ENCODE results near the gene SPHK2. TPM values are rescaled to one million over a fixed set of nuclear protein-coding genes. Genes with fewer than 3 reads are reported as not detected.

The SPHK2 gene
- total RNA-seq, 1 donor from 2014 or later = 7.2 TPM

- TF ChIP-seq CTCF (IDR thresholded peaks at IDR 0.05) (no peak), EZH2 (IDR thresholded peaks at IDR 0.05) (no peak), EZH2phosphoT487 (IDR thresholded peaks at IDR 0.05) (no peak)
- peaks cover 9% of the 10 kb centered on the region for H3F3A ChIP-seq (ENCODE audit: low read depth)
- no peak overlapping the region for H3K9ac ChIP-seq
- Mint-ChIP-seq H3K4me1 (peaks cover 35% of the 10 kb centered on the region), H3K27me3 (ENCODE audit: insufficient read depth, low read depth) (peaks cover 4% of the 10 kb centered on the region), H3K27ac (no peak overlapping the region), H3K9me3 (peaks cover 6% of the 10 kb centered on the region), H3K36me3 (no peaks in the 10 kb centered on the region), H3K4me3 (no peak overlapping the region)
- H3K9me3 ChIP-seq (ENCODE audit: low read depth) = no peaks in the 10 kb centered on the region
- no peak overlapping the region for H3K27ac ChIP-seq
- H2AFZ ChIP-seq (replicated peaks) = no peak overlapping the region
- H3K4me2 ChIP-seq = peak overlapping the region; percentile 33
- H3K79me2 ChIP-seq (ENCODE audit: low read depth) = no peaks in the 10 kb centered on the region
- H4K20me1 ChIP-seq (ENCODE audit: low read depth) = no peaks in the 10 kb centered on the region
- peaks cover 25% of the 10 kb centered on the region for H3K4me1 ChIP-seq
- H3K36me3 ChIP-seq = no peaks in the 10 kb centered on the region
- peak; percentile 39 for DNase-seq (ENCODE audit: low spot score)
- H3K4me3 ChIP-seq = no peak overlapping the region
- H3K27me3 ChIP-seq = peaks cover 16% of the 10 kb centered on the region
These were observed 55.0 kb downstream of the SPHK2 start for GRCh38 chr19:48674216-48674809.

GRCh38 chr19:48674921-48675824 lies 55.9 kb downstream of the SPHK2 start:
- Histone ChIP-seq H3K4me3 (no peak overlapping the region), H3K4me1 (peaks cover 25% of the 10 kb centered on the region), H3K79me2 (ENCODE audit: low read depth) (no peaks in the 10 kb centered on the region), H3K27me3 (peaks cover 16% of the 10 kb centered on the region), H3K9me3 (ENCODE audit: low read depth) (no peaks in the 10 kb centered on the region), H3F3A (ENCODE audit: low read depth) (peaks cover 9% of the 10 kb centered on the region), H4K20me1 (ENCODE audit: low read depth) (no peaks in the 10 kb centered on the region), H3K4me2 (peak overlapping the region; percentile 33), H3K27ac (no peak overlapping the region), H3K9ac (no peak overlapping the region), H2AFZ (replicated peaks) (no peak overlapping the region), H3K36me3 (no peaks in the 10 kb centered on the region)
- Mint-ChIP-seq H3K4me3 (no peak overlapping the region), H3K36me3 (no peaks in the 10 kb centered on the region), H3K4me1 (peaks cover 33% of the 10 kb centered on the region), H3K27me3 (ENCODE audit: insufficient read depth, low read depth) (peaks cover 4% of the 10 kb centered on the region), H3K27ac (peak overlapping the region; percentile 73), H3K9me3 (no peaks in the 10 kb centered on the region)
- peak; percentile 84 for TF ChIP-seq CTCF (IDR thresholded peaks at IDR 0.05)
- TF ChIP-seq EZH2phosphoT487 (IDR thresholded peaks at IDR 0.05) = no peak
- peak; percentile 93 for DNase-seq (ENCODE audit: low spot score)

DNA sequence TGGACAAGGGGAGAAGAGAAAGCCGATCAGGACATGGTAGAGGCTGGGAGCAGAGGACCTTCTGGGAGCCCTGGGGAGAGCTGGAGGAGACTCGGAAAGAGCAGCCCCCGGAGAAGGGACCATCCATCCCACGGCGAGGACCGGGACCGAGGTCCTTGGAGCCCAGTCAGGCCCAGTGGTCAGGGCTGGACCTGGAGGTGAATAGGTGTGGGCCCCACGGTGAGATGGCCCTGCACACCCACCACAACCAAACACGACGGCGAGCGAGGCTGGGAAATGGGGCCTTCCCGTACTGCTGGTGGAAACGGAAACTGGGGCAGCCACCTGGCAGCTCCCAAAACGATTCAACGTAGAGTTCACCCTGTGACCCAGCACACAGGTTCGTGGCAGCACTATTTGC lies 57.2 kb downstream of the SPHK2 start:
- DNase-seq (ENCODE audit: low spot score) = no peak
- Histone ChIP-seq H3K4me1 (peaks cover 25% of the 10 kb centered on the region), H3K9me3 (ENCODE audit: low read depth) (no peaks in the 10 kb centered on the region), H2AFZ (replicated peaks) (no peak overlapping the region), H3K9ac (no peak overlapping the region), H3K27ac (no peak overlapping the region), H4K20me1 (ENCODE audit: low read depth) (no peaks in the 10 kb centered on the region), H3K79me2 (ENCODE audit: low read depth) (no peaks in the 10 kb centered on the region), H3K4me2 (no peak overlapping the region), H3F3A (ENCODE audit: low read depth) (peaks cover 9% of the 10 kb centered on the region), H3K36me3 (no peaks in the 10 kb centered on the region), H3K27me3 (peaks cover 16% of the 10 kb centered on the region), H3K4me3 (no peak overlapping the region)
- Mint-ChIP-seq H3K4me1 (peaks cover 25% of the 10 kb centered on the region), H3K27ac (no peak overlapping the region), H3K36me3 (no peaks in the 10 kb centered on the region), H3K9me3 (no peaks in the 10 kb centered on the region), H3K4me3 (no peak overlapping the region), H3K27me3 (ENCODE audit: insufficient read depth, low read depth) (peaks cover 4% of the 10 kb centered on the region)
- TF ChIP-seq EZH2phosphoT487 (IDR thresholded peaks at IDR 0.05) (no peak), CTCF (IDR thresholded peaks at IDR 0.05) (no peak)
